Stimulated activated memory B cell treated with anti-CD40 and anti-IgM and Interleukin-4, amounts not matched to agents 10 μg/mL and 1 μg/mL and 100 μg/mL, for 72 hours (primary cell): ENCODE results near the gene NAXD.
"Not testable (repeated sequence)": the region's sequence is repeated elsewhere in the genome, so short reads cannot be mapped to it uniquely, and the experiment has no call there.

Experiments
- ATAC-seq: fragments of 150-1000 bp; cut with Tn5 transposase; 2 replicates; pipeline ENCODE4 v1.10.0; 2021
- H3K27ac Mint-ChIP-seq: one replicate; pipeline ENCODE4 v1.8.0; 2022; ENCODE audit warnings: mild to moderate bottlenecking, mixed read lengths
- H3K27me3 Mint-ChIP-seq: one replicate; pipeline ENCODE4 v1.8.0; 2022; ENCODE audit warnings: mixed read lengths
- H3K36me3 Mint-ChIP-seq: one replicate; pipeline ENCODE4 v1.8.0; 2022; ENCODE audit warnings: mixed read lengths
- H3K4me1 Mint-ChIP-seq: one replicate; pipeline ENCODE4 v1.8.0; 2022; ENCODE audit warnings: mixed read lengths
- H3K4me3 Mint-ChIP-seq: one replicate; pipeline ENCODE4 v1.8.0; 2022; ENCODE audit warnings: mild to moderate bottlenecking, moderate library complexity, mixed read lengths
- H3K9me3 Mint-ChIP-seq: one replicate; pipeline ENCODE4 v1.8.0; 2022; ENCODE audit warnings: mixed read lengths

The NAXD gene

GRCh38 chr13:110615322-110616102 is at the start of gene NAXD:
Gene NAXD (plus strand): TSS chr13:110615545. CDS start chr13:110615602, 57 bp downstream.
- Mint-ChIP-seq H3K4me3 (peak within 1 kb of the TSS; percentile 96), H3K36me3 (no peaks in the 10 kb centered on the region), H3K27me3 (no peaks in the 10 kb centered on the region), H3K9me3 (peaks cover 2% of the 10 kb centered on the region), H3K27ac (peak within 1 kb of the TSS; percentile 94), H3K4me1 (peaks cover 38% of the 10 kb centered on the region)
- peak; percentile 87 for ATAC-seq

GRCh38 chr13:110566171-110566570 is 49.2 kb upstream of the NAXD start:
- Mint-ChIP-seq H3K27ac (no peak overlapping the region), H3K27me3 (peaks cover 20% of the 10 kb centered on the region), H3K9me3 (no peaks in the 10 kb centered on the region), H3K4me3 (no peak overlapping the region), H3K4me1 (peaks cover 19% of the 10 kb centered on the region), H3K36me3 (no peaks in the 10 kb centered on the region)
- no peak for ATAC-seq

DNA sequence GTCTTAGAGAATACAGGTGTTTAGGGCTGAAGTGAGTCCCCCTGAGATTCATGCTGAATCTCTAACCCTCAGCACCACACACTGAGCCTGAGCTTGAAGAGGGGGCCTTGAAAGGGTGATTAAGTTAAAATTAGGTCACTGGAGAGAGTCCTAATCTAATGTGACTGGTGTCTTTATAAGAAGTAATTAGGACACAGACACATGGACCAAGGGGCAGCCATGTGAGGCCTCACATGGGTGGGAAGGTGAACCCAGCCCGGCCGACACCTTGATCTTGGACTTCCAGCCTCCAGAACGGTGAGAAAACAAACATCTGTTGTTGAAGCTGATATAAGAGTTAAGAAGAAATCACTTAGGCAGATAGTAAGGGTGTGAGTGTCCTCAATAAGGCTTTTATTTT is 46.7 kb upstream of the NAXD start:
- Mint-ChIP-seq H3K4me3 (no peak overlapping the region), H3K27me3 (peaks cover 29% of the 10 kb centered on the region), H3K4me1 (peaks cover 9% of the 10 kb centered on the region), H3K9me3 (no peaks in the 10 kb centered on the region), H3K27ac (no peak overlapping the region), H3K36me3 (no peaks in the 10 kb centered on the region)
- no peak for ATAC-seq

GRCh38 chr13:110569962-110570361 is 45.4 kb upstream of the NAXD start:
- not testable (repeated sequence) for H3K4me1 Mint-ChIP-seq, H3K9me3 Mint-ChIP-seq, ATAC-seq, H3K27ac Mint-ChIP-seq, H3K36me3 Mint-ChIP-seq, H3K4me3 Mint-ChIP-seq
- H3K27me3 Mint-ChIP-seq = peaks cover 29% of the 10 kb centered on the region

GRCh38 chr13:110570886-110571285 is 44.5 kb upstream of the NAXD start:
- Mint-ChIP-seq H3K4me3 (no peak overlapping the region), H3K36me3 (no peaks in the 10 kb centered on the region)
- ATAC-seq = no peak

GRCh38 chr13:110571896-110572777 is 43.2 kb upstream of the NAXD start:
- H3K9me3 Mint-ChIP-seq = no peaks in the 10 kb centered on the region
- H3K4me1 Mint-ChIP-seq = peaks cover 24% of the 10 kb centered on the region
- no peak for ATAC-seq
- H3K36me3 Mint-ChIP-seq = no peaks in the 10 kb centered on the region
- peaks cover 25% of the 10 kb centered on the region for H3K27me3 Mint-ChIP-seq
- H3K4me3 Mint-ChIP-seq = no peak overlapping the region
- no peak overlapping the region for H3K27ac Mint-ChIP-seq

More at GRCh38 chr13:110570886-110571285, 44.5 kb upstream of the NAXD start:
- Mint-ChIP-seq H3K27ac (no peak overlapping the region), H3K9me3 (no peaks in the 10 kb centered on the region), H3K4me1 (peaks cover 16% of the 10 kb centered on the region), H3K27me3 (peaks cover 29% of the 10 kb centered on the region)

DNA sequence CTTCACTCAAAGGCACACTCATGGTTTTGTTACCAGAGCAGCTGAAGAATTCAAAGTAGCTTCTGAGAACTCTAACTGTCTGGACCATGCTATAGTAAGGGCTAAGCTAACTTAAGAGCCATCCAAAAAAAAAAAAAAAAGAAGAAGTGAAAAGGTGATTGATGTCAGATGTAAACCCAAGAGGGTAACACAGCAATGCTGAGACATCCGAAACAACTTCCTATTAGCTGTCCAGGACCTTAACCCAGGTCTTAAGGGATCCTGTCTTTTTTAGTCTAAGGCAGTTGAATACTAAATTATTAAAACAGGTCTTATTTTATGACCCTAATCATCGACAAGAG is 42.6 kb upstream of the NAXD start:
- no peaks in the 10 kb centered on the region for H3K36me3 Mint-ChIP-seq
- no peak overlapping the region for H3K27ac Mint-ChIP-seq
- peaks cover 21% of the 10 kb centered on the region for H3K27me3 Mint-ChIP-seq
- no peak overlapping the region for H3K4me3 Mint-ChIP-seq
- no peaks in the 10 kb centered on the region for H3K9me3 Mint-ChIP-seq
- peaks cover 27% of the 10 kb centered on the region for H3K4me1 Mint-ChIP-seq
- ATAC-seq = peak; percentile 44

- no peak overlapping the region for H3K27ac Mint-ChIP-seq
- peaks cover 27% of the 10 kb centered on the region for H3K4me1 Mint-ChIP-seq
- H3K9me3 Mint-ChIP-seq = no peaks in the 10 kb centered on the region
- no peak overlapping the region for H3K4me3 Mint-ChIP-seq
- no peaks in the 10 kb centered on the region for H3K36me3 Mint-ChIP-seq
- peaks cover 28% of the 10 kb centered on the region for H3K27me3 Mint-ChIP-seq
- no peak for ATAC-seq
These were observed 41.2 kb upstream of the NAXD start for GRCh38 chr13:110574161-110574560.

DNA sequence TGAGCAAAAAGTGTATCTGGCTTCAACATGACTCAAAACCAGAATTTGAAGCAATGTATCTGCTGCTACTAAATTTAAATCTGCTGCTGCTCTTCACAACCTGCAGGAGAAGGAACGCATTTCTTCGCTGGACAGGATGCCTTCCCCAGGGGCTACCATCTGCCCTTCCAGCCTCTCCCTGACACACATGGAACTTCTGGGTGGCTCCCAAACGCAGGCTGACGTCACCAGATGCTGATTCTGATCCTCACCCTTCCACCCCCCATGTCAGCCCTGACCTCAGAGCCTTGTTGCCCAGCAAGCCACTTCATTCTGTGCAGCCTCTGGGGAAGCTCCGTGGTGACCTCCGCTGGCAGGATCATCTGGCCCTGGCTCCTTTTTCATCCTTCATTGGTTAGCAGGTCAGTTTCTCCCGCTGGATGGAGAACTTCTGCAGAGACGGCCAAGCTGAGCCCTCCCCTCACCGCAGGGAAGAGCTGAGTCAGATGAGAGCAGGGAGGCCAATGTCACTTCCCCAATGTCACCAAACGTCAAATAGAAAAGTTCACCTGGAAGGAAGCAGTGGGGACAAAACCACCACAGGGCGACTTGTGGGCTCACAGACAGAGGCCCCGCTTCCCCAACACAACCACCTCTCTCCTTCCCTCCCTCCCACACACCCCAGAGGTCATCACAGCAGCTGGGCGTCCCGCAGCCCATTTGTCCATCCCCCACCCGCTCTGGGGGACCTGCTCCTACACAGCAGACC is 39.8 kb upstream of the NAXD start:
- Mint-ChIP-seq H3K36me3 (no peaks in the 10 kb centered on the region), H3K4me3 (peak overlapping the region; percentile 60), H3K4me1 (peaks cover 27% of the 10 kb centered on the region), H3K27ac (peak overlapping the region; percentile 31), H3K9me3 (no peaks in the 10 kb centered on the region), H3K27me3 (peaks cover 21% of the 10 kb centered on the region)
- peak; percentile 92 for ATAC-seq

DNA sequence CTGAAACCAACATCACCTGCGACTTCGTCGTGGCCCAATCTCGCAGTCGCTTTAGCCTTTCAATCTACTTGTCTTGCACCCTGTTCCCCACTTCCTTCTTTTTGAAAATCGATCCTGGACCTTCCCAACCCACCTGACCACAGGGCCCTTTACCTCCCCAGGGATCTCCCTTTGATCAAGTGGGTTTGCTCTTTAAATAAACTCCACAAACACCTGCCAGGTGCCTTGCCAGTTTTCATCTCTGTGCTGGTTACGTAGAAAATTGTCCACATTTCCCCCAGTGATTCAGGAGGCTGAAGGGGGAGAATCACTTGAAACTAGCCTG is 39.3 kb upstream of the NAXD start:
- no peak for ATAC-seq
- H3K27ac Mint-ChIP-seq = peak overlapping the region; percentile 31

DNA sequence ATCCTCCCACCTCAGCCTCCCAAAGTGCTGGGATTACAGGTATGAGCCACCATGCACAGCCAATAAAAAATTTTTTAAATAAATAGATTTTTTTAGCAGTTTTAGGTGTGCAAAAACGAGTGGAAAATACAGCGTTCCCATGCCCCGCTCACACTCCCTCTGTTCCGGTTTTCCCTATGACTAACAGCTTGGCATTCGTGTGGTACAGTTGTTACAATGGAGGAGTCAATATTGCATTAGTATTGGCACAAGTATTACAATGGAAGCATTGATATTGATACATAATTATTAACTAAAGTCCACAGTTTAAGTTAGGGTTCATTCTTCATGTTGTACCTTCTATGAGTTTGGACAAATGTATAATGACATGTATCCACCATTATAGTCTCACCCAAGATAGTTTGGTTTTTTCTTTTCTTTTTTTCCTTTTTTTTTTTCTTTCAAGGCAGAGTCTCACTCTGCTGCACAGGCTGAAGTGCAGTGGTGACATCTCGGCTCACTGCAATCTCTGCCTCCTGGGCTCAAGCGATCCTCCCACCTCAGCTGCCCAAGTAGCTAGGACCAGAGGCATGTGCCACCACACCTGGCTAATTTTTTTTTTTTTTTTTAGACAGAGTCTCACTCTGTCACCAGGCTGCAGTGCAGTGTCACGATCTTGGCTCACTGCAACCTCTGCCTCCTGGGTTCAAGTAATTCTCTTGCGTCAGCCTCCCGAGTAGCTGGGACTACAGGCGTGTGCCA is 38.4 kb upstream of the NAXD start:
- ATAC-seq = no peak
- Mint-ChIP-seq H3K4me1 (peaks cover 33% of the 10 kb centered on the region), H3K27ac (peak overlapping the region; percentile 35), H3K4me3 (peak overlapping the region; percentile 26), H3K9me3 (no peaks in the 10 kb centered on the region), H3K27me3 (peaks cover 19% of the 10 kb centered on the region), H3K36me3 (no peaks in the 10 kb centered on the region)

More for the DNA sequence above, 39.3 kb upstream of the NAXD start:
- peak overlapping the region; percentile 60 for H3K4me3 Mint-ChIP-seq
- H3K9me3 Mint-ChIP-seq = no peaks in the 10 kb centered on the region
- H3K27me3 Mint-ChIP-seq = peaks cover 20% of the 10 kb centered on the region
- H3K36me3 Mint-ChIP-seq = no peaks in the 10 kb centered on the region
- H3K4me1 Mint-ChIP-seq = peaks cover 28% of the 10 kb centered on the region

DNA sequence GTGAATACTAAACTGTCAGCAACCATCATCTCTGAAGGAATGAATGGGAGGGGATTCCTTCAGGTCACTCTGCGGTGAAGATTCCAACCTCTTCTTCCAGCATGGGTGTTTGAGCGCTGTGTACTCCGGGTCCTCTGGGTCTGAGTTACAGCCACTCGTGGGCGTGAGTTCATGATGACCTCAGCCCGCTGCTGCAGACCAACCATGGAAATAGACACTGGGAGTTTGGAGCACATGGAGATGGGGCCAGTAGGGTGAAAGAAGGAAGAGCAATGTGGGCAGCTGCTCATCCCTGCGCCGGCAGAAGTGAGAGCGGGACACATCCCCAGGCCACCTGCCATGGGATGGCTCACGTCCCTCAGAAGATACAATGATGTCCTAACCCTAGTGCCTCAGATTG is 37.0 kb upstream of the NAXD start:
- no peak for ATAC-seq
- no peaks in the 10 kb centered on the region for H3K9me3 Mint-ChIP-seq
- peaks cover 18% of the 10 kb centered on the region for H3K27me3 Mint-ChIP-seq
- no peaks in the 10 kb centered on the region for H3K36me3 Mint-ChIP-seq
- peaks cover 33% of the 10 kb centered on the region for H3K4me1 Mint-ChIP-seq
- no peak overlapping the region for H3K4me3 Mint-ChIP-seq
- H3K27ac Mint-ChIP-seq = no peak overlapping the region

DNA sequence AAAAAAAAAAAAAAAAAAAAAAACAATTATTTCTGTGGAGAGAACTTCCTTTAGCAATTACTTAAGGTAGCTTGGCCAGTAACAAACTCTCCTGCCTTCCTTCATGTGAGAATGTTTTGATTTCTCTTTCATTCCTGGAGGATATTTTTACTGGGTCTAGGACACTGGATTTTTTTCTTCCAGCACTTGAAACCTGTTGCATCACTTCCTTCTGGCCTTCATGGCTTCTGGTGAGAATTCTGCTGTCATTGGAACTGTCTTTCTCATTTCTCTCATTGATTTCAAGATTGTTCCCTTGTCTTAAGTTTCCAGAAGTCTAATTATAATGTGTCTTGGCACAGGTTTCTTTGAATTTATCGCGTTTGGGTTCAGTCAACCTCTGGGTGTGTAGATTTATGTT is 34.5 kb upstream of the NAXD start:
- Mint-ChIP-seq H3K9me3 (no peaks in the 10 kb centered on the region), H3K4me3 (no peak overlapping the region), H3K36me3 (no peaks in the 10 kb centered on the region), H3K27ac (no peak overlapping the region), H3K4me1 (peaks cover 18% of the 10 kb centered on the region), H3K27me3 (peaks cover 18% of the 10 kb centered on the region)
- no peak for ATAC-seq

DNA sequence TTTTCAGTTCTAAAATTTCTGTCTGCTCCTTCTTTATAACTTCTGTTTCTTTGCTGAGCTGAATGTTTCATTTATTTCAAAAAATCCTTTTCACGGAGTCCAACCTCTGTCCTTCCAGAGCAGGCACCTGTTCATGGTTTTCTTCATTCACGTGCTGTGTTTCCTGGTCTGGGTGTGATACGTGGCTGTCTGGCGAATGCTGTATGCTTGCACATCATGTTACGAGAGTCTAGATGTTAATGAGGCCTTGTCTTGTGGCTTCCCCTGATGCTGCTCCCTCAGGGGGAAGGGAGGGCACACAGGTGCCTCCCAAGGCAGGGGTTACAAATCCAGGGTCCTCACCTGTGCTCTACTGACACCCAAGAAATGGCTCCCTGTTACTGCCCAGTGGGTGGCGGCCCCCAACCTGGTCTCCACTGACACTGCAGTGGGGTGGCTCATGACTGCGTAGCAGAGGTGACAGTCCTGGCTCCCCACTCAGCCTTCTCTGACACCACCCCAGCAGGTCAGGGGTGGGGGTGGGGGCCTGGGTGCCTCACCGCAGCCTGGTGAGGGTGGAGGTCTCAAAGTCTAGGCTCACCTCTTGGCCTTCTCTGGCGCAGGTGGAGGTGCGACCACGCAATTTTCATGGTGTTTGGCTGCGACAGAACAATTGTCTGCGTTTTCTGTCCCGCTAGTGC is 33.7 kb upstream of the NAXD start:
- ATAC-seq = no peak
- no peaks in the 10 kb centered on the region for H3K9me3 Mint-ChIP-seq
- H3K4me3 Mint-ChIP-seq = no peak overlapping the region
- peaks cover 18% of the 10 kb centered on the region for H3K27me3 Mint-ChIP-seq
- no peaks in the 10 kb centered on the region for H3K36me3 Mint-ChIP-seq
- H3K4me1 Mint-ChIP-seq = peaks cover 12% of the 10 kb centered on the region
- no peak overlapping the region for H3K27ac Mint-ChIP-seq
